Measurements from ENCODE around the gene DMRT1. TPM values are rescaled to one million over a fixed set of nuclear protein-coding genes. Genes with fewer than 3 reads are reported as not detected.

Gene DMRT1
- total and polyA plus RNA-seq, 7 donors: not detected

DNA sequence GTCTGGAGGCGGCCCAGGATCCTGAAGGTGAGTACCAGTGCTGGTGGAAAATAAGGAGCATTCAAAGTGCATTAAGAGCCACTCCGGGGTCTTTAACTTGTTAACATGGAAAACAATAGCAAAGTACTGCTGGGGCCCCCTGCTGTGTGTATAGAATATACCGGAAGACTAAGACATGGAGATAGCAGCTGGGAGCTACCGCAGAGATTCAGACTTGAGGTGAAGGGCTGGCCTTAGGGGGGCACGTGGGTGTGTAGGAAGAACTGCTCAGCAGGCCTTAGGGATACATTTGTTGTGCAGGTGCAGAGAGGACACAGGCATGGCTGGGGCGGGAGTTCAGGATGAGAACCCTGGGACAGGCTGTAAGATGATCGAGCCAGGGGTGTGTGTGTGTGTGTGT, 1.2 kb upstream of the DMRT1 start:
- no peak for DNase-seq
- Histone ChIP-seq H3K4me3 (no peak overlapping the region), H3K27ac (no peak overlapping the region), H3K9me3 (no peaks in the 10 kb centered on the region), H3K36me3 (ENCODE audit: insufficient read depth in 1 of 2, low read depth in 1 of 2) (no peaks in the 10 kb centered on the region), H3K27me3 (ENCODE audit: insufficient read depth in 3 of 3, low read length in 2 of 3) (peaks cover 2 to 48% (median 19%) of the 10 kb centered on the region in 3 donors), H3K4me1 (no peaks in the 10 kb centered on the region)
- intact Hi-C loops (cut with DNase I): no loop called here
- ATAC-seq: no peak
- WGBS, 3 donors: 50 to 68% (median 61%) methylated on average over 7 of the region's 7 CpGs
- TF ChIP-seq, protein P1, sequence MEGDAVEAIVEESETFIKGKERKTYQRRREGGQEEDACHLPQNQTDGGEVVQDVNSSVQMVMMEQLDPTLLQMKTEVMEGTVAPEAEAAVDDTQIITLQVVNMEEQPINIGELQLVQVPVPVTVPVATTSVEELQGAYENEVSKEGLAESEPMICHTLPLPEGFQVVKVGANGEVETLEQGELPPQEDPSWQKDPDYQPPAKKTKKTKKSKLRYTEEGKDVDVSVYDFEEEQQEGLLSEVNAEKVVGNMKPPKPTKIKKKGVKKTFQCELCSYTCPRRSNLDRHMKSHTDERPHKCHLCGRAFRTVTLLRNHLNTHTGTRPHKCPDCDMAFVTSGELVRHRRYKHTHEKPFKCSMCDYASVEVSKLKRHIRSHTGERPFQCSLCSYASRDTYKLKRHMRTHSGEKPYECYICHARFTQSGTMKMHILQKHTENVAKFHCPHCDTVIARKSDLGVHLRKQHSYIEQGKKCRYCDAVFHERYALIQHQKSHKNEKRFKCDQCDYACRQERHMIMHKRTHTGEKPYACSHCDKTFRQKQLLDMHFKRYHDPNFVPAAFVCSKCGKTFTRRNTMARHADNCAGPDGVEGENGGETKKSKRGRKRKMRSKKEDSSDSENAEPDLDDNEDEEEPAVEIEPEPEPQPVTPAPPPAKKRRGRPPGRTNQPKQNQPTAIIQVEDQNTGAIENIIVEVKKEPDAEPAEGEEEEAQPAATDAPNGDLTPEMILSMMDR (IDR thresholded peaks at IDR 0.05): no peak

DNA sequence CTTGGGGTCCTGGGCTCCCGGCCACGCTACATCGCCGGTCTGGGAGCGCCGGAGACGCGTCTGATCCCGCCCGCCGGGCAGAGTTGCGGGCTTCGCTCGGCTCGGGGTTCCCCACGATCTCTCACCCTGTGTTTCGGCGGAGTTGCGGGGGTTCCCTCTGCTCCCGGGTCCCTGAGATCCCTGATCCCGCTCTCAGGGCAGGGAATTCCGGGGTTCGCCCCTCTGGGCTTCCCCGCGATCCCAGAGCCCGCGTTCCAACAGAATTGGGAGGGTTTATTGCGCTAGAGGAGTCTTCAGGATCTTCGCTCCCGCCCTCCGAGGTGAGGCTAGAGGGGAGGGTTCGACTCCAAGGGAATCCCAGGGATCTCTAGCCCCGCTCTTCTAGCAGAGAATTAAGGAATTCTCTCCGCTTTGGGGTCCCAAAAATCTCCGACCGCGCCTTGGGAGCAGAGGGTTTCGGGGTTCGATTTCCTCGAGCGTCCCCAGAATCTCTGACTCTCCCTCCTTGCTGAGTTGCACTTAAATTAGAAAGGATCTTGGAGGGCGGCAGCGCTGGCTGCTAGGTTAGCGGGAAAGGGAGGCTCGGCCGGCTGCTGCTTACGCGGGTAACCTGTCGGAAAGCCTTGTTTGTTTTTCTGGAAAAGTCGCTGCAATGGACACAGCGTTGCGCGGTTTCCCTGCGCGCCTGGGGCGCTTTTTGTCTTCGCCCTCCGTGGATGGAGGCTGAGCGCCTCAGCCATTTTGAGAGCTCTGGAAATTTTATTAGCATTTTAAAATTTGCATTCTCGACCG, 1.3 kb downstream of the DMRT1 start:
- Histone ChIP-seq H3K27ac (no peak overlapping the region), H3K9me3 (no peaks in the 10 kb centered on the region), H3K4me3 (no peak overlapping the region), H3K27me3 (ENCODE audit: insufficient read depth in 3 of 3, low read length in 2 of 3) (peaks cover 2 to 65% (median 26%) of the 10 kb centered on the region in 3 donors), H3K36me3 (ENCODE audit: insufficient read depth in 1 of 2, low read depth in 1 of 2) (no peaks in the 10 kb centered on the region), H3K4me1 (no peaks in the 10 kb centered on the region)
- DNase-seq: no peak
- TF ChIP-seq, protein P1 (IDR thresholded peaks at IDR 0.05): no peak
- WGBS, 3 donors: 5 to 7% (median 5%) methylated on average over 56 to 61 of the region's 61 CpGs
- ATAC-seq: no peak
- intact Hi-C loops (cut with DNase I): no loop called here

DNA sequence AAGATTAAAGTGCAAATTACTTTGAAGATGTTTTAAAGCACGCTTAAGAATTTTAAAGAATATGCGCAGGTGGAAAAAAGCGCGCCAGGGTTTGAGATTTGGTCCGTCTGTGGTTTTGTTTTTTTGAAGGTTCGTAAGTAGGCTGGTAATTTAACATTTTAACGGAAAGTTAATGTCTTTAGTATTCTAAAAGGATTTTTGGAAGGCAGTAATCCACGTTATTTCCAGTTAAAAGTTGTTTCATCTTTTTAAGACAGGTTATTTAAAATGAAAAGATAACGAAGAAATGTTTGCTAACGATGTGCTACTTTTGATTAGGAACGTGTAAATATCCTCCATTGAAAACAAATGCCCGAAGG, 1.9 kb downstream of the DMRT1 start:
- Histone ChIP-seq H3K4me3 (no peak overlapping the region), H3K4me1 (no peaks in the 10 kb centered on the region), H3K36me3 (ENCODE audit: insufficient read depth in 1 of 2, low read depth in 1 of 2) (no peaks in the 10 kb centered on the region), H3K27ac (no peak overlapping the region), H3K9me3 (no peaks in the 10 kb centered on the region), H3K27me3 (ENCODE audit: insufficient read depth in 3 of 3, low read length in 2 of 3) (peaks cover 2 to 65% (median 26%) of the 10 kb centered on the region in 3 donors)
- ATAC-seq: no peak
- intact Hi-C loops (cut with DNase I): no loop called here
- DNase-seq: no peak
- TF ChIP-seq, protein P1 (IDR thresholded peaks at IDR 0.05): no peak
- 18 to 21% (median 20%) methylated on average over 12 of the region's 12 CpGs for WGBS, 3 donors

DNA sequence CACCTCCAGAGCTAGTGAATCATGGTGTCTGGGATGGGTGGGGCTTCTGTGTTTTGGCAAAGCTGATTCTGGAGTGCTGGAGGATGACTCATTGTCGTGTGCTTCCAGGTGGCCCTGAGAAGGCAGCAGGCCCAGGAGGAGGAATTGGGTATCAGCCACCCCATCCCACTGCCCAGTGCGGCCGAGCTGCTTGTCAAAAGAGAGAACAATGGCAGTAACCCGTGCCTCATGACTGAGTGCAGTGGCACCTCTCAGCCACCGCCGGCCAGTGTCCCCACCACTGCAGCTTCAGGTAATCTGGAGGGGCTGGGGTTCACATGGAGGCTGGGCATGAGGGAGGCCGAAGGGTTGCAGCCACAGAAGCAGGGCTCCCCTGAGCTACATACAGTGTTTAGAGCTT, 5.4 kb downstream of the DMRT1 start:
- intact Hi-C loops (cut with DNase I): no loop called here
- no peak for ATAC-seq
- TF ChIP-seq, protein P1 (IDR thresholded peaks at IDR 0.05): no peak

DNA sequence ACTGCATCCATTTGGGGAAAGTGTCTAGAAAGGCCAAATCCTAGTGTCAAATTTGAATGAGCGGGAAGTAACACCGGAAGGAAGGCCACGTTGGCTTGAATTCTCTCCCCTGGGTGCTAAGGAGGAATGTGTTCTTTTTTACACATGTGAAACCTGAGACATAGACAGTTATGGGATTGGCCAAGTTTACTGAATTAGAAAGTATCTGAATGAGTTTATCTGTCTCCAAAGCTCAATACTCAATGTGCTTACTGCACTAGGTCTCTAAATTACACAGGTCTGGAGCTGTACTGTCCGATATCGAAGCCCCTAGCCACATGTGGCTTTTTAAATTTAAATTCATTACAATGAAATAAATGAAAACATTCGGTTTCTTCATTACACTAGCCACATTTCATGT, 6.0 kb downstream of the DMRT1 start:
- DNase-seq (no peak), ATAC-seq (no peak)
- Histone ChIP-seq H3K27me3 (ENCODE audit: insufficient read depth in 3 of 3, low read length in 2 of 3) (peaks cover 0 to 50% (median 20%) of the 10 kb centered on the region in 3 donors), H3K9me3 (no peaks in the 10 kb centered on the region), H3K4me3 (no peak overlapping the region), H3K27ac (no peak overlapping the region), H3K36me3 (ENCODE audit: insufficient read depth in 1 of 2, low read depth in 1 of 2) (no peaks in the 10 kb centered on the region), H3K4me1 (no peaks in the 10 kb centered on the region)
- 32 to 53% (median 50%) methylated on average over 6 of the region's 6 CpGs for WGBS, 3 donors
- TF ChIP-seq, protein P1 (IDR thresholded peaks at IDR 0.05): no peak
- intact Hi-C loops (cut with DNase I): no loop called here

More for the DNA sequence above, 5.4 kb downstream of the DMRT1 start:
- Histone ChIP-seq H3K27me3 (ENCODE audit: insufficient read depth in 3 of 3, low read length in 2 of 3) (peaks cover under 1 to 57% (median 24%) of the 10 kb centered on the region in 3 donors), H3K4me3 (no peak overlapping the region), H3K9me3 (no peaks in the 10 kb centered on the region), H3K4me1 (no peaks in the 10 kb centered on the region), H3K36me3 (ENCODE audit: insufficient read depth in 1 of 2, low read depth in 1 of 2) (no peaks in the 10 kb centered on the region), H3K27ac (no peak overlapping the region)
- WGBS, 3 donors: 74 to 80% (median 77%) methylated on average over 7 of the region's 7 CpGs
- no peak for DNase-seq

Measured in psoas muscle (tissue), 8 donors.